A673 (cell line): ENCODE results near the gene ZBTB16.

Source experiments
- CTCF ChIP-seq: fragments of 300-800, 200-600 bp; sonication (generic); conservative IDR thresholded peaks from 2 replicates; pipeline ENCODE4 v1.5.1; 2017; ENCODE audit warnings: low read depth, mild to moderate bottlenecking, antibody characterized with exemption, low read length, moderate library complexity, mixed read lengths
- EZH2 ChIP-seq: fragments of 200-600 bp; sonication (generic); IDR thresholded peaks from 2 replicates; pipeline ENCODE4 v1.6.1; 2017; ENCODE audit warnings: borderline replicate concordance, low read depth, mild to moderate bottlenecking, mixed read lengths, antibody characterized with exemption, low read length; ENCODE audit not compliant: poor library complexity, severe bottlenecking

DNA sequence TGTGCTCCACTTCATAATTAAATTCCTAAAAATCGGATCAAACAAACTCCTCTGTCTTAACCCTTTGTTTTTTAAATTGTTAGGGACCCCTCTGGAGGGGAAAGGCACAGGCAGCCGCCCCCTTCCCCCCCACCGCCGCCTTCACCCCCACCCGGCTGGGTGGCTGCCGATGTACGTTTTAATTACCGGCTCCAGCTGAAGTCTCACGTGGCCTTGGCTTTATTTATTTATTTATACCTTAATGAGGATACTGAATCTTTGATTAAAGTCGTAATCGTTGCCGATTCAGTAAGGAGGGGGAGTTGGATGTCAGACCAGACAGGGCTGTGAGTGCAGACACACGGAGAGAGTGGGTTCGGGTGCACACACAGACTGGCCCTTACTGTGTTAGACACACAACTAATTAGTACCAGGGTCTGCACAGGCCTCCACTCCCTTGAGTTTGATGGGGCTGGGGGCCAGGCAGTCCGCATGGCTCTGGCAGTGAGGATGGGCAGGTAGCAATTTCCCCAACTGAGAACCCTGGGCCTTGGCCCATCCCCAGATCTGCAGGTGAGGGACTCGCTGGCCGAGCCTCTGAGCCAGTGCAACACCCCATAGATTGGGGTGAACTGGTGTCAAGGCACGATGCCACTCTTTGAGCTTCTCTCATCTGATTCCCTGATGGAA, 185.3 kb downstream of the ZBTB16 start:
- no peak for TF ChIP-seq CTCF
- TF ChIP-seq EZH2: no peak
